Left lung (tissue), 10 donors: ENCODE data around the gene KLHDC3. TPM values are rescaled to one million over a fixed set of nuclear protein-coding genes. Genes with fewer than 3 reads are reported as not detected.
"Not testable (repeated sequence)": the region's sequence is repeated elsewhere in the genome, so short reads cannot be mapped to it uniquely, and the experiment has no call there.

Experiments used
- ATAC-seq: fragments of 200-7000 bp; cut with Tn5 transposase; one replicate; pipeline ENCODE4 v1.9.1; 2020; ENCODE audit warnings: moderate library complexity
- DNase-seq, 4 donors: peaks; one replicate each; pipeline ENCODE4 v3.0.0-alpha.2; 2013 to 2020
- H3K27ac ChIP-seq, 2 donors: fragments of 200-600 bp; sonication (generic) in 1 of 2; one replicate each; pipeline versions ENCODE4 v1.5.0 to v1.8.0; 2020 to 2021
- H3K27me3 ChIP-seq, 2 donors: fragments of 200-600 bp; sonication (generic) in 1 of 2; one replicate each; pipeline versions ENCODE4 v1.5.0 to v1.8.0; 2020 to 2021
- H3K36me3 ChIP-seq, 2 donors: fragments of 200-600 bp; sonication (generic) in 1 of 2; one replicate each; pipeline versions ENCODE4 v1.5.0 to v1.8.0; 2020 to 2021
- H3K4me1 ChIP-seq, 2 donors: fragments of 200-600 bp; one replicate each; pipeline ENCODE4 v1.8.0; 2021
- H3K4me3 ChIP-seq, 2 donors: fragments of 200-600 bp; sonication (generic) in 1 of 2; one replicate each; pipeline versions ENCODE4 v1.5.0 to v1.8.0; 2020 to 2021; ENCODE audit warnings: mild to moderate bottlenecking in 1 of 2
- H3K9me3 ChIP-seq, 2 donors: fragments of 200-600 bp; sonication (generic) in 1 of 2; one replicate each; pipeline versions ENCODE4 v1.5.0 to v1.8.0; 2020 to 2021
- CTCF ChIP-seq, 2 donors: fragments of 200-600 bp; sonication (generic) in 1 of 2; IDR thresholded peaks; one replicate each; pipeline versions ENCODE4 v1.5.0 to v1.8.0; 2021; ENCODE audit warnings: antibody characterized with exemption in 2 of 2
- intact Hi-C, 2 donors: fragments of 100-400 bp; cut with DNase I; formaldehyde crosslinking; loops; one replicate each; pipeline versions ENCODE4 v1.11.2 to v1.14.2; 2022
- polyA plus RNA-seq, 6 donors: library from polyadenylated mRNA; unstranded; fragments of 120-200 nt; gene quantifications; one replicate each; pipeline ENCODE4 v1.2.1, GENCODE V29; 2013; ENCODE audit not compliant: insufficient read length in 6 of 6
- total RNA-seq, 2 donors: library from RNA; stranded (reverse); fragmentation: NEBNext Ultra II Directional; extraction: Animal tissue kit (Norgen Biotek cat#: 25700); gene quantifications; one replicate each; pipeline ENCODE4 v1.2.1, GENCODE V29; 2021
- donor health status: DM: no; HTN: yes; CAD: no.
- donor health status: DM: no; HTN: no; CAD: no.

The KLHDC3 gene
- total and polyA plus RNA-seq, 8 donors: 50.5 to 110 (median 97.1) TPM

- no peaks in the 10 kb centered on the region for H3K27me3 ChIP-seq
- no peak for ATAC-seq
These were observed 17.5 kb upstream of the KLHDC3 start for GRCh38 chr6:42996513-42996912.

GRCh38 chr6:42998205-42998604, 15.8 kb upstream of the KLHDC3 start:
- H3K36me3 ChIP-seq, intact Hi-C loops, H3K9me3 ChIP-seq, DNase-seq, ATAC-seq, H3K4me1 ChIP-seq, H3K27ac ChIP-seq, H3K4me3 ChIP-seq, H3K27me3 ChIP-seq: not testable (repeated sequence)

More at GRCh38 chr6:42996513-42996912, 17.5 kb upstream of the KLHDC3 start:
- Histone ChIP-seq H3K27ac (no peak overlapping the region), H3K36me3 (peaks cover 0 to 5% of the 10 kb centered on the region in 2 donors), H3K4me1 (no peaks in the 10 kb centered on the region), H3K9me3 (no peaks in the 10 kb centered on the region), H3K4me3 (no peak overlapping the region)
- DNase-seq: no peak
- intact Hi-C loops: no loop called here
- TF ChIP-seq CTCF (IDR thresholded peaks at IDR 0.05): no peak

DNA sequence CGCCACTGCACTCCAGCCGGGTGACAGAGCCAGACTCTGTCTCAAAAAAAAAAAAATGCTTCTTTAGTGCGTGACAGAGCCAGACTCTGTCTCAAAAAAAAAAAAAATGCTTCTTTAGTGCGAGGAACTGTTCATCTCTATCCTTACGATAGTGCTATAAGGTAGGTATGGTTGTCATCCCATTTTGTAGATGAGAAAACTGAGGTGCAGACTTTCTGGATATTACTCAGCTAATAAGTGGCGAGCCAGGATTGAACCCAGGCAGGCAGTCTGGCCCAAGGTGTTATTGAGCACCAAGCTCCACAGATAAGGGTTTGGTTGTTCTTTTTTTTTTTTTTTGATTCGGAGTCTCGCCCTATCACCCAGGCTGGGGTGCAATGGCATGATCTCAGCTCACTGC, 12.2 kb upstream of the KLHDC3 start:
- no peaks in the 10 kb centered on the region for H3K4me1 ChIP-seq
- intact Hi-C loops: no loop called here
- H3K36me3 ChIP-seq: peaks cover 0 to 17% of the 10 kb centered on the region in 2 donors
- H3K9me3 ChIP-seq: no peaks in the 10 kb centered on the region
- no peak overlapping the region for H3K27ac ChIP-seq
- no peaks in the 10 kb centered on the region for H3K27me3 ChIP-seq
- ATAC-seq (no peak), DNase-seq (no peak)
- no peak overlapping the region for H3K4me3 ChIP-seq
- TF ChIP-seq CTCF (IDR thresholded peaks at IDR 0.05): no peak

- Histone ChIP-seq H3K27ac (no peak overlapping the region), H3K36me3 (peaks cover 0 to 57% of the 10 kb centered on the region in 2 donors)
These were observed 8.2 kb upstream of the KLHDC3 start for GRCh38 chr6:43005844-43006243.

DNA sequence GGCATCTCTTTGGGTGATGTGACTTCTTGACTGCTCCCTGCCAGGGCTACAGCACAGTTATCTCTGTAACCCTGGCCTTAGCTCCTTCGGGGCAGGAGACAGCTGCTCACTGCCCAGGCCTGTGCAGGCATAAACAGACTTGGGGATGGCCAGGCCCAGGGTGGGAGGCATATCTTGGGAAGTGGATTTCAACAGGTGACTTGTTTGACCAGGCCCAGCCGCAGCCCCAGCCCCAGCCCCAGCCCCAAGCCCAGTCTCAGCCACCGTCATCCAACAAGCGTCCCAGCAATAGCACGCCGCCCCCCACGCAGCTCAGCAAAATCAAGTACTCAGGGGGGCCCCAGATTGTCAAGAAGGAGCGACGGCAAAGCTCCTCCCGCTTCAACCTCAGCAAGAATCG, 7.8 kb upstream of the KLHDC3 start:
- Histone ChIP-seq H3K27me3 (no peaks in the 10 kb centered on the region), H3K4me3 (no peak overlapping the region), H3K4me1 (no peaks in the 10 kb centered on the region), H3K27ac (no peak overlapping the region), H3K36me3 (peaks cover 0 to 61% of the 10 kb centered on the region in 2 donors), H3K9me3 (no peaks in the 10 kb centered on the region)
- intact Hi-C loops: no loop called here
- ATAC-seq (no peak), DNase-seq (peak in 1 of 4 donors; percentile 45)
- TF ChIP-seq CTCF (IDR thresholded peaks at IDR 0.05): no peak

More at GRCh38 chr6:43005844-43006243, 8.2 kb upstream of the KLHDC3 start:
- intact Hi-C loops: no loop called here
- peak in 1 of 4 donors; percentile 17 for DNase-seq
- Histone ChIP-seq H3K27me3 (no peaks in the 10 kb centered on the region), H3K4me3 (no peak overlapping the region), H3K9me3 (no peaks in the 10 kb centered on the region), H3K4me1 (no peaks in the 10 kb centered on the region)
- ATAC-seq: no peak
- no peak for TF ChIP-seq CTCF (IDR thresholded peaks at IDR 0.05)

DNA sequence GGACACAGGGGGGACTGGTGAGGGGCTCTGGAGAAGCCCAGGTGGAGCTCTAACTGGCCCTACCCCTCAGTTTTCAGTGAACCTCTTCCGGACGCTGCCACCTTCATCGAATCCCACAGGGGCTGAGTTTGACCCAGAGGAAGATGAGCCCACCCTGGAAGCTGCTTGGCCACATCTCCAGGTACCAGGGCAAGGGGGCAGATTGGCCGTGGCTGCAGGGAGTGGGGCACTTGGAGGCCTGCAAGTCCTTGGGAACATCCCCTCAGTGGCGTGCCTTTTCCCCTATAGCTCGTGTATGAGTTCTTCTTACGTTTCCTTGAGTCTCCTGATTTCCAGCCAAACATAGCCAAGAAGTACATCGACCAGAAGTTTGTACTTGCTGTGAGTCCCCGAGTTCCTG, 6.9 kb upstream of the KLHDC3 start:
- DNase-seq (peak in 1 of 4 donors; percentile 8), ATAC-seq (no peak)
- intact Hi-C loops: no loop called here

More for the DNA sequence above, 6.9 kb upstream of the KLHDC3 start:
- Histone ChIP-seq H3K27ac (no peak overlapping the region), H3K4me1 (peaks cover 0 to 4% of the 10 kb centered on the region in 2 donors), H3K27me3 (no peaks in the 10 kb centered on the region), H3K36me3 (peaks cover 0 to 70% of the 10 kb centered on the region in 2 donors), H3K9me3 (no peaks in the 10 kb centered on the region), H3K4me3 (no peak overlapping the region)
- no peak for TF ChIP-seq CTCF (IDR thresholded peaks at IDR 0.05)
